AML-193 (cell line): Measurements from ENCODE around the gene PCNX2.

Experiments used
- DNase-seq, 2 experiments: peaks; one replicate each; lab custom pipeline; 2025; lab: John Stamatoyannopoulos, UW

PCNX2 gene

GRCh38 chr1:233295237-233295974 lies at the start of gene PCNX2:
Gene PCNX2, minus strand, starts transcription at chr1:233295725. Its CDS starts 247 bp downstream, at chr1:233295478.
- DNase-seq, result peak; percentile 37 to 41

- DNase-seq, result no peak
Observed at GRCh38 chr1:233343262-233343661, 47.7 kb upstream of the PCNX2 start.

- DNase-seq, result no peak
Observed at GRCh38 chr1:233342086-233342485, 46.6 kb upstream of the PCNX2 start.

- DNase-seq, result no peak
Observed at GRCh38 chr1:233340966-233341516, 45.5 kb upstream of the PCNX2 start.

- no peak for DNase-seq
Observed at GRCh38 chr1:233340031-233340555, 44.6 kb upstream of the PCNX2 start.

GRCh38 chr1:233338102-233338501 lies 42.6 kb upstream of the PCNX2 start:
- DNase-seq, result no peak

GRCh38 chr1:233337505-233337904 lies 42.0 kb upstream of the PCNX2 start:
- no peak for DNase-seq

- DNase-seq, result no peak
Observed at GRCh38 chr1:233336554-233337456, 41.3 kb upstream of the PCNX2 start.

GRCh38 chr1:233334092-233334491 lies 38.6 kb upstream of the PCNX2 start:
- DNase-seq, result no peak

GRCh38 chr1:233333086-233333485 lies 37.6 kb upstream of the PCNX2 start:
- peak in 1 of 2 experiments; percentile 16 for DNase-seq

GRCh38 chr1:233331676-233332519 lies 36.4 kb upstream of the PCNX2 start:
- no peak for DNase-seq

GRCh38 chr1:233328142-233328921 lies 32.8 kb upstream of the PCNX2 start:
- DNase-seq, result no peak

GRCh38 chr1:233327651-233328141 lies 32.2 kb upstream of the PCNX2 start, which contains the start of gene MAP3K21:
Gene MAP3K21, plus strand, starts transcription at chr1:233327724. Its CDS starts 305 bp downstream, at chr1:233328029.
- DNase-seq, result no peak

GRCh38 chr1:233326811-233327650 lies 31.5 kb upstream of the PCNX2 start:
- peak; percentile 86 to 89 for DNase-seq

- DNase-seq, result no peak
Observed at GRCh38 chr1:233326319-233326718, 30.8 kb upstream of the PCNX2 start.

- DNase-seq, result no peak
Observed at GRCh38 chr1:233323718-233324117, 28.2 kb upstream of the PCNX2 start.

- no peak for DNase-seq
Observed at GRCh38 chr1:233320023-233320422, 24.5 kb upstream of the PCNX2 start.

- no peak for DNase-seq
Observed at GRCh38 chr1:233319272-233319671, 23.7 kb upstream of the PCNX2 start.

- DNase-seq, result no peak
Observed at GRCh38 chr1:233316473-233316872, 20.9 kb upstream of the PCNX2 start.
